Measurements from ENCODE around the gene PHF2.

GRCh38 chr9:93617273-93617672 lies 40.9 kb downstream of the PHF2 start:
- TF ChIP-seq CTCF (IDR thresholded peaks at IDR 0.05; ENCODE audit: insufficient read depth, low read length, poor library complexity, severe bottlenecking) (no peak), EZH2phosphoT487 (conservative IDR thresholded peaks at IDR 0.05; ENCODE audit: low read length) (no peak)

Measured in SU-DHL-6 (cell line).